B cell (primary cell): Measurements from ENCODE around the gene TTK. TPM values are rescaled to one million over a fixed set of nuclear protein-coding genes. Genes with fewer than 3 reads are reported as not detected.

Experiments used
- ATAC-seq: fragments of 200-7000 bp; cut with Tn5 transposase; one replicate; pipeline ENCODE4 v1.10.0; 2021; ENCODE audit warnings: low read depth, mild to moderate bottlenecking, moderate number of reproducible peaks, moderate library complexity
- CTCF ChIA-PET: fragments of 350-600 bp; sonication (Branson Sonifier 250); formaldehyde crosslinking; loops from one replicate; lab custom pipeline; 2021; ENCODE audit warnings: antibody characterized with exemption, inconsistent platforms; lab: Charles Lee
- POLR2A ChIA-PET: fragments of 350-600 bp; sonication (Branson Sonifier 250); formaldehyde crosslinking; loops from one replicate; lab custom pipeline; 2021; ENCODE audit warnings: antibody characterized with exemption; lab: Charles Lee
- DNase-seq: peaks from one replicate; pipeline ENCODE4 v3.0.0; 2013
- H2AFZ ChIP-seq: 2 replicates; pipeline ENCODE4 v1.6.1; 2012; ENCODE audit warnings: mild to moderate bottlenecking, low read depth, low read length; ENCODE audit not compliant: insufficient read depth, poor library complexity, severe bottlenecking
- H3K27ac ChIP-seq, 2 donors: 1 replicate in 1 of 2; 2 replicates in 1 of 2; pipeline ENCODE4 v1.5.1; 2012 to 2013; ENCODE audit warnings: low read length in 2 of 2, mild to moderate bottlenecking in 2 of 2, moderate library complexity in 1 of 2
- H3K27me3 ChIP-seq, 4 experiments: fragments of 200-600 bp in 1 of 4; sonication (generic) in 1 of 4; replicated peaks in 1 of 4; 1 replicate in 2 of 4; 2 replicates in 2 of 4; pipeline versions ENCODE4 v1.6.1 to v1.7.0; 2013 to 2016; ENCODE audit warnings: low read length in 3 of 4, mild to moderate bottlenecking in 2 of 4, mixed read lengths in 1 of 4, moderate library complexity in 1 of 4; ENCODE audit not compliant: insufficient read depth in 4 of 4, control insufficient read depth in 3 of 4; ENCODE audit errors: control extremely low read depth in 1 of 4
- H3K36me3 ChIP-seq, 2 experiments: replicated peaks in 1 of 2; 1 replicate in 1 of 2; 2 replicates in 1 of 2; pipeline versions ENCODE4 v1.6.1 to v1.7.1; 2013; ENCODE audit warnings: low read length in 1 of 2; ENCODE audit not compliant: insufficient read depth in 2 of 2, control insufficient read depth in 1 of 2; ENCODE audit errors: control extremely low read depth in 1 of 2, extremely low read depth in 1 of 2
- H3K4me1 ChIP-seq, 2 donors: fragments of 200-600 bp in 1 of 2; sonication (generic) in 1 of 2; 1 replicate in 1 of 2; 2 replicates in 1 of 2; pipeline versions ENCODE4 v1.5.1 to v1.6.1; 2013 to 2017; ENCODE audit warnings: low read length in 2 of 2; ENCODE audit not compliant: control insufficient read depth in 2 of 2, insufficient read depth in 2 of 2
- H3K4me2 ChIP-seq: replicated peaks from 2 replicates; pipeline ENCODE3; 2012; ENCODE audit warnings: mild to moderate bottlenecking, low read depth, low read length; ENCODE audit not compliant: poor library complexity, severe bottlenecking
- H3K4me3 ChIP-seq, 5 experiments: fragments of 200-600 bp in 1 of 5; sonication (generic) in 1 of 5; 1 replicate in 3 of 5; 2 replicates in 2 of 5; pipeline versions ENCODE4 v1.5.1 to v1.7.0; 2011 to 2016; ENCODE audit warnings: low read length in 4 of 5, mild to moderate bottlenecking in 4 of 5, low read depth in 2 of 5, control low read depth in 1 of 5, moderate library complexity in 1 of 5; ENCODE audit not compliant: insufficient read depth in 1 of 5; ENCODE audit errors: control extremely low read depth in 1 of 5, extremely low read depth in 1 of 5
- H3K79me2 ChIP-seq: fragments of 200-600 bp; sonication (generic); one replicate; pipeline ENCODE4 v1.6.0; 2016; ENCODE audit warnings: low read length; ENCODE audit not compliant: control insufficient read depth, insufficient read depth
- H3K9ac ChIP-seq: fragments of 200-600 bp; sonication (generic); 2 replicates; pipeline ENCODE4 v1.6.1; 2017; ENCODE audit warnings: mild to moderate bottlenecking, low read length, moderate library complexity
- H3K9me3 ChIP-seq, 3 donors: one replicate each; pipeline versions ENCODE4 v1.6.1 to v1.7.1; 2013; ENCODE audit warnings: low read length in 2 of 3; ENCODE audit not compliant: control insufficient read depth in 2 of 3, insufficient read depth in 1 of 3; ENCODE audit errors: control extremely low read depth in 1 of 3
- H4K20me1 ChIP-seq: 2 replicates; pipeline ENCODE4 v1.6.0; 2012; ENCODE audit warnings: mild to moderate bottlenecking, low read length; ENCODE audit not compliant: insufficient read depth, control insufficient read depth, poor library complexity, severe bottlenecking
- H3K27ac Mint-ChIP-seq: one replicate; pipeline ENCODE4 v1.8.0; 2021; ENCODE audit warnings: mixed read lengths
- H3K27me3 Mint-ChIP-seq: one replicate; pipeline ENCODE4 v1.8.0; 2021; ENCODE audit warnings: mixed read lengths
- H3K4me1 Mint-ChIP-seq: one replicate; pipeline ENCODE4 v1.8.0; 2021; ENCODE audit warnings: mixed read lengths
- H3K4me3 Mint-ChIP-seq: one replicate; pipeline ENCODE4 v1.8.0; 2021; ENCODE audit warnings: mixed read lengths
- H3K9me3 Mint-ChIP-seq: one replicate; pipeline ENCODE4 v1.8.0; 2022; ENCODE audit warnings: mixed read lengths; ENCODE audit not compliant: insufficient read depth
- EZH2 ChIP-seq: IDR thresholded peaks from 2 replicates; pipeline ENCODE4 v1.6.1; 2012; ENCODE audit warnings: borderline replicate concordance, low read depth, mild to moderate bottlenecking, moderate library complexity, low read length; ENCODE audit not compliant: insufficient read depth, poor library complexity, severe bottlenecking
- WGBS: methylation state at CpG from one replicate; pipeline ENCODE4 v1.1.5; 2013; ENCODE audit warnings: missing lambda C conversion rate; ENCODE audit not compliant: insufficient coverage; 5-methylcytosine and 5-hydroxymethylcytosine counted together
- intact Hi-C: fragments of 100-400 bp; cut with micrococcal nuclease; formaldehyde crosslinking; loops from one replicate; pipeline ENCODE4 v1.10.0; 2022
- polyA plus RNA-seq: library from polyadenylated mRNA; depleted of rRNA; stranded (reverse); fragments of >200 nt; gene quantifications from 2 replicates; pipeline ENCODE4 v1.2.3, GENCODE V29; 2012
- total RNA-seq, 2 donors: library from RNA; stranded (reverse); fragments of 120-200 nt in 1 of 2; gene quantifications; 1 replicate in 1 of 2; 2 replicates in 1 of 2; pipeline versions ENCODE4 v1.2.3 to v1.2.4, GENCODE V29; 2013 to 2022
- TF ChIP-seq, protein P1 (sequence below): fragments of 200-600 bp; IDR thresholded peaks from one replicate; pipeline ENCODE4 v1.8.0; 2022; ENCODE audit warnings: antibody characterized with exemption, mild to moderate bottlenecking

TTK gene
- total and polyA plus RNA-seq, 2 donors (not counting 1 experiment from before 2014, with no cell fraction given), result 0.25 to 0.84 TPM

DNA sequence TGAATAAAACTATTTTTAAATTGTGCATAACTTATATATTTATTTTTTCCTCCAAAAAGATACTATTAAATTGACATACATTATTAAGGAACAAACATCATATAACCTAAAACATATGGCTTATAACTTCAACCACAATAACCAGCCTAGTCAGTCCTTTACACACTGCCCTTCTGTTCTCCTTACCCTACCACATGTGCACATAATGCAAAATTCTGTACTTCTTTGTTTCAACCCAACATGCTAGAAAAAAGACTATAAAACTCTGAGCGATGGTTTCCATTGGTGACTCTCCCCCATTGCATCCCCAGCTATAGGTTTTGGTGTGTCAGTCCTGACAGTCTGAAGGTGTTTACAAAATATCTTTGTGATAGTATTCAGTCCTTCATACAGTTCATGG is 14.8 kb upstream of the TTK start:
- ATAC-seq, result no peak
- no peaks in the 10 kb centered on the region for H4K20me1 ChIP-seq
- Mint-ChIP-seq H3K27ac (no peak overlapping the region), H3K9me3 (no peaks in the 10 kb centered on the region), H3K4me1 (peaks cover 4% of the 10 kb centered on the region), H3K4me3 (no peak overlapping the region), H3K27me3 (no peaks in the 10 kb centered on the region)
- WGBS, result no CpG with 5 or more reads among the region's 1 CpG
- no peaks in the 10 kb centered on the region for H3K79me2 ChIP-seq
- ChIA-PET CTCF (no interaction called here), POLR2A (no interaction called here)
- H2AFZ ChIP-seq, result no peak overlapping the region
- no peaks in the 10 kb centered on the region for H3K36me3 ChIP-seq
- TF ChIP-seq, protein P1, sequence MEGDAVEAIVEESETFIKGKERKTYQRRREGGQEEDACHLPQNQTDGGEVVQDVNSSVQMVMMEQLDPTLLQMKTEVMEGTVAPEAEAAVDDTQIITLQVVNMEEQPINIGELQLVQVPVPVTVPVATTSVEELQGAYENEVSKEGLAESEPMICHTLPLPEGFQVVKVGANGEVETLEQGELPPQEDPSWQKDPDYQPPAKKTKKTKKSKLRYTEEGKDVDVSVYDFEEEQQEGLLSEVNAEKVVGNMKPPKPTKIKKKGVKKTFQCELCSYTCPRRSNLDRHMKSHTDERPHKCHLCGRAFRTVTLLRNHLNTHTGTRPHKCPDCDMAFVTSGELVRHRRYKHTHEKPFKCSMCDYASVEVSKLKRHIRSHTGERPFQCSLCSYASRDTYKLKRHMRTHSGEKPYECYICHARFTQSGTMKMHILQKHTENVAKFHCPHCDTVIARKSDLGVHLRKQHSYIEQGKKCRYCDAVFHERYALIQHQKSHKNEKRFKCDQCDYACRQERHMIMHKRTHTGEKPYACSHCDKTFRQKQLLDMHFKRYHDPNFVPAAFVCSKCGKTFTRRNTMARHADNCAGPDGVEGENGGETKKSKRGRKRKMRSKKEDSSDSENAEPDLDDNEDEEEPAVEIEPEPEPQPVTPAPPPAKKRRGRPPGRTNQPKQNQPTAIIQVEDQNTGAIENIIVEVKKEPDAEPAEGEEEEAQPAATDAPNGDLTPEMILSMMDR, result no peak
- TF ChIP-seq EZH2, result no peak
- intact Hi-C loops, result no loop called here
- no peak for DNase-seq
- no peak overlapping the region for H3K9ac ChIP-seq
- no peaks in the 10 kb centered on the region for H3K27me3 ChIP-seq
- no peaks in the 10 kb centered on the region for H3K4me1 ChIP-seq
- H3K4me2 ChIP-seq, result no peak overlapping the region
- H3K4me3 ChIP-seq, result no peak overlapping the region
- no peak overlapping the region for H3K27ac ChIP-seq
- no peaks in the 10 kb centered on the region for H3K9me3 ChIP-seq

DNA sequence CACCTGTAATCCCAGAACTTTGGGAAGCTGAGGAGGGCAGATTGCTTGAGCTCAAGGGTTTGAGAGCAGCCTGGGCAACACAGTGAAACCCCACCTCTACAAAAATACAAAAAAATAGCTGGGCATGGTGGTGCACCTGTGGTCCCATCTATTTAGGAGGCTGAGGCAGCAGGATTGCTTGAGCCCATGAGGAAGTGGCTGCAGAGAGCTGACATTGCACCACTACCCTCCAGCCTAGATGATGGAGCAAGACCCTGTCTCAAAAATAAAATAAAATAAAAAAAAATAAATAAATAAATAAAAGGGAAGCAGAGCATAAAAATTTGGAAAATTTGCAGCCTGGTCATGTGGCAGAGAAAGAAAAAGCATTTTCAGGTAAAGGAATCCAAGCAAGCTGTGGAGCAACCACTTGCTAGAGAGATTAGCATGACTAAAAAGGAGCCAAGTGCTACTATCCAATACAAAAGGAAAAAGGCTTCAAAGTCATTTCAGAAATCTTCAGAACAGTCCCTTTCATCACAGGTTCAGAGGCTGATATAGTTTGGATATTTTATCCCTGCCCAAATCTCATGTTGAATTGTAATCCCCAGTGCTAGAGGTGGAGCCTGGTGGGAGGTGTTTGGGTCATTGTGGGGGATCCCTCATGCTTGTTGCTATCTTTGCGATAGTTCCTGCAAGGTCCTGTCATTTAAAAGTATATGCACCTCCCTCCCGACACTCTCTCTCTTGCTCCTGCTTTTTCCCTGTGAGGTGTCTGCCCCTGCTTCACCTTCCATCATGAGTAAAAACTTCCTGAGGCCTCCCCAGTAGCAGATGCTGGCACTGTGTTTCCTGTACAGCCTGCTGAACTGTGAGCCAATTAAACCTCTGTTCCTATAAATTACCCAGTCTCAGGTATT is 11.2 kb upstream of the TTK start:
- H3K27ac Mint-ChIP-seq, result no peak overlapping the region
- no peak overlapping the region for H3K27ac ChIP-seq
- H4K20me1 ChIP-seq, result no peaks in the 10 kb centered on the region
- H3K4me3 Mint-ChIP-seq, result no peak overlapping the region
- H3K9ac ChIP-seq, result no peak overlapping the region
- ChIA-PET CTCF (no interaction called here), POLR2A (no interaction called here)
- H3K9me3 ChIP-seq, result peaks cover 0 to 2% (median 0%) of the 10 kb centered on the region in 3 donors
- no peak overlapping the region for H3K4me2 ChIP-seq
- H3K4me1 Mint-ChIP-seq, result no peaks in the 10 kb centered on the region
- H3K27me3 Mint-ChIP-seq, result peaks cover 6% of the 10 kb centered on the region
- H3K9me3 Mint-ChIP-seq, result no peaks in the 10 kb centered on the region
- ATAC-seq (no peak), DNase-seq (no peak)
- no peaks in the 10 kb centered on the region for H3K4me1 ChIP-seq
- H3K36me3 ChIP-seq, result no peaks in the 10 kb centered on the region
- no peak overlapping the region for H2AFZ ChIP-seq
- 100% methylated on average over 1 of the region's 2 CpGs for WGBS
- no peak overlapping the region for H3K4me3 ChIP-seq
- TF ChIP-seq, protein P1, result no peak
- TF ChIP-seq EZH2, result no peak
- no peaks in the 10 kb centered on the region for H3K79me2 ChIP-seq
- H3K27me3 ChIP-seq, result no peaks in the 10 kb centered on the region
- intact Hi-C loops, result no loop called here
